Measurements from ENCODE around the gene ARHGAP32. TPM values are rescaled to one million over a fixed set of nuclear protein-coding genes. Genes with fewer than 3 reads are reported as not detected.

The ARHGAP32 gene
- total RNA-seq, 4 donors from 2014 or later: 9.8 to 18.8 (median 16.2) TPM

DNA sequence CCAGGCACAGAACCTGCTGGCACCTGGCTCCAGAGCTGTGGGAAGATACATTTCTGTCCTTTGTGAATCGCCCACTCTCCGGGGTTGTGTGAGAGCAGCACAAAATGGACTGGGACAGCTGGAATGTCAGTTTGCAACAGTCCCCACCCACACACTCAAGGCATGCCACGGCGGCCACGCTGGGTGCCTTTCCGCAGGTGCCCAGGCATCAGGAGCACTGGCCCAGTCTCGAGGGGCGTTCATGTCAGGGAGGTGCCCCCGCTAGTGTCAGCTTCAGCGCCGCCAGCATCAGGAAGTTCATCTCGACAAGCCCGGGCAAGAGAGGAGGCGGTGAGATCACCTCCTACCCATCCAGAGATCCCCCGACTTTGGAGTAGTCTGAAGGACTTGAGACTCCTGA, 251.5 kb downstream of the ARHGAP32 start:
- WGBS, 2 donors (ENCODE audit: low coverage in 1 of 2): 89% methylated on average over 7 of the region's 15 CpGs; no CpG with 5 or more reads in 1 of the 2 donors
- TF ChIP-seq POLR2AphosphoS5 (IDR thresholded peaks at IDR 0.05): no peak
- TF ChIP-seq CTCF (IDR thresholded peaks at IDR 0.05): no peak
- Histone ChIP-seq H3K9me3 (no peaks in the 10 kb centered on the region), H3K27me3 (peaks cover 19% of the 10 kb centered on the region), H3K4me3 (no peak overlapping the region), H3K27ac (no peak overlapping the region), H3K36me3 (no peaks in the 10 kb centered on the region), H3K4me1 (no peaks in the 10 kb centered on the region)
- no peak for ATAC-seq

DNA sequence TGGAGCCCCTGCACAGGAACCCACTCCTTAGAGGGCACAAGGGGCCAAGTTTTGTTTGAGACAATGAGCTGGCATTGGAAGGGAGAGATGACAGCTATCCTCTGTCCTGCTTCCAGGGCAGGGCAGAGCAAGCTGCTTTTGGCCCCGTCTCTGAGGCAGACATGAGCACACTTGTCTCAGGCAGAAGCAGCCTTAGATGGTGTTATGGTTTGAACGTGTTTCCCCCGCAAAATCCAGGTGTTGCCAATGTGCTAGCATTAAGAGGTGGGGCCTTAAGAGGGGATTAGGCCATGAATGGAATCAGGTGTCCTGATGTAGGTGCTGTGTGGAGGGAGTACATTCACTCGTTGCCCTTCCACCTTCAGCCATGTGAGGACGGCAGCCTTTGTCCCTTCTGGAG, 252.0 kb downstream of the ARHGAP32 start:
- Histone ChIP-seq H3K36me3 (no peaks in the 10 kb centered on the region), H3K27me3 (peaks cover 19% of the 10 kb centered on the region), H3K4me3 (no peak overlapping the region), H3K4me1 (no peaks in the 10 kb centered on the region), H3K9me3 (no peaks in the 10 kb centered on the region), H3K27ac (no peak overlapping the region)
- WGBS, 2 donors (ENCODE audit: low coverage in 1 of 2): no CpG with 5 or more reads among the region's 5 CpGs
- TF ChIP-seq EP300 (IDR thresholded peaks at IDR 0.05) (no peak), POLR2AphosphoS5 (IDR thresholded peaks at IDR 0.05) (no peak), POLR2A (IDR thresholded peaks at IDR 0.05) (no peak), CTCF (IDR thresholded peaks at IDR 0.05) (no peak)
- ATAC-seq: no peak

DNA sequence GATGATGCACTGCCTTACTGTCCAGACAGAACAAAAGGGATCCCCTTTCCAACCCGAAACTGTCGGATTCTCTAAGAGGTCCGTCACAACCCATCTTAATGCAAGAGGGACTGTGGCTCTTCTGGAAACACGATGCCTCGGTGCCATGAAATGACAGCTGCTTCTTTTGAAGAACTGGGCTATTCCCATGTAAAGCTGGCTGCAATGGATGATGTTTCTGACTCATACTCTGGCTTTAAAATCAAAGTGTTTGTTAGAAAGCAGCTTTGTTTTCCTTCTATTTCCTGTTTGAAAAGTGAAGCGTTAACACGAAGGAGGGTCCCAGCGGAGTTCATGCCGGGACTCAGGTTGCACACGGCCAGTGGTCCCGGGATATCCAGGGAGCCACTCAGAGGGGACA, 252.5 kb downstream of the ARHGAP32 start:
- Histone ChIP-seq H3K36me3 (no peaks in the 10 kb centered on the region), H3K4me1 (no peaks in the 10 kb centered on the region), H3K27me3 (peaks cover 19% of the 10 kb centered on the region), H3K4me3 (no peak overlapping the region), H3K9me3 (no peaks in the 10 kb centered on the region), H3K27ac (no peak overlapping the region)
- ATAC-seq: no peak
- 14 to 87% methylated on average over 3 to 8 of the region's 11 CpGs for WGBS, 2 donors (ENCODE audit: low coverage in 1 of 2)
- TF ChIP-seq EP300 (IDR thresholded peaks at IDR 0.05) (no peak), POLR2A (IDR thresholded peaks at IDR 0.05) (no peak), POLR2AphosphoS5 (IDR thresholded peaks at IDR 0.05) (no peak), CTCF (IDR thresholded peaks at IDR 0.05) (no peak)

DNA sequence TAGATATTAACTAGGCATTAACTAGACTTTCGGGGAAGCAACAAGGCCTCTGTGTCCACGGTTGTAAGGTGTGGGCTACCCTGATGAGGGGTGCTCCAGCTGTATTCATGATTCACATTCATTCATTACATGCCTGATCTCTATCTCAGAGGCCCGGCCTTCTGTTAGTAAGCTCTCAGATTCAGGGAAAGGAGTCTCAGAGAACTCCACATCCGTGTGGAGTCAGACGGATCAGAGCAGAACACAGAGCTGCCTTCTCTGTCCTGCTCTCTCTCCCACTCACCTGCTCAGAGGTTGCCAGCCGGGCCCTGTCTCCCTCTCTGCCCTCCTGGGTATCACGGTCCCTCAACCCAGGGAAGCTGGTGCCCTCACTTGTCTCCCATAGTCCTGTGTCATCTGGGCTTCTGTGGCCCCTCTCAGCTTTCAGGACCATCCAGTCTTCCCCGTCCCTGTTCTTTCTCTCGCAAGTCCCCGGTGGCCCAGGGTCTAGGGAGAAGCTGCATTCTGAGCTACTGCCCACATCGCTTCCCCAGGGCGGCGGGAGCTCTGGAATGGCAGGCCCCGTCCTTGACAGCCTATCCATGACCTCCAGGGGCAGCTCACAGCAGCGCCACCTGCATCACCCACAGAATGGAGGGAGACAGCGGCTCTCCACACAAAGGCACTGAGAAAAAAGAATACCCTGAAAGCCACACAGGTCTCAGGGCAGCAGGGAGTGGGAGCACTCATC, 253.8 kb downstream of the ARHGAP32 start:
- H3K4me1 ChIP-seq: no peaks in the 10 kb centered on the region
- no peak for TF ChIP-seq POLR2A (IDR thresholded peaks at IDR 0.05)
- TF ChIP-seq POLR2AphosphoS5 (IDR thresholded peaks at IDR 0.05): no peak
- no peak for TF ChIP-seq CTCF (IDR thresholded peaks at IDR 0.05)
- no peak for TF ChIP-seq EP300 (IDR thresholded peaks at IDR 0.05)
- WGBS, 2 donors (ENCODE audit: low coverage in 1 of 2): 79 to 100% methylated on average over 5 to 7 of the region's 16 CpGs
- H3K9me3 ChIP-seq: no peaks in the 10 kb centered on the region
- H3K27ac ChIP-seq: no peak overlapping the region
- H3K4me3 ChIP-seq: no peak overlapping the region
- peaks cover 19% of the 10 kb centered on the region for H3K27me3 ChIP-seq
- no peak for ATAC-seq
- no peaks in the 10 kb centered on the region for H3K36me3 ChIP-seq

DNA sequence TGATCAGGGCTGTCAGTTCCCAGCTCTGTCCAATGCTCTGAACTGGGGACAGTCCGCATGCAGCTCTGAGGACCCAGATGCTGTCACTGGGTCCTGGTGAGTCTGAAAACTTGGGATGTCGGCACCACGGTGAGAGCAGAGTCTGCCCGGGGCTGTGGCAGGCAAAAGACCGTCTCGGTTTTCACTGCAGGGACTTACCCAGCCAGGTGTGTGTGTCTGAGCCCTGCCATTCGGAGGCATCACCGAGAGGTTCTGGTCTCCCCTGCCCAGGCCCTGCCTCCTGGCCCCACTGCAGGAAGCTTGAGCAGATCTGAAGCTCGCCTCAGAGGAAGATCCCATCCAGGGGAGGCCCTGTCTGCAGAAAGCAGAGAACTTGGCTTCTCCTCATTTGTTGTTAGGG, 254.6 kb downstream of the ARHGAP32 start:
- TF ChIP-seq POLR2AphosphoS5 (IDR thresholded peaks at IDR 0.05): no peak
- no peak for TF ChIP-seq POLR2A (IDR thresholded peaks at IDR 0.05)
- no peak for TF ChIP-seq EP300 (IDR thresholded peaks at IDR 0.05)
- no peak for TF ChIP-seq CTCF (IDR thresholded peaks at IDR 0.05)
- Histone ChIP-seq H3K9me3 (no peaks in the 10 kb centered on the region), H3K27me3 (peaks cover 19% of the 10 kb centered on the region), H3K27ac (no peak overlapping the region), H3K4me1 (no peaks in the 10 kb centered on the region), H3K36me3 (no peaks in the 10 kb centered on the region), H3K4me3 (no peak overlapping the region)
- 87% methylated on average over 4 of the region's 9 CpGs; no CpG with 5 or more reads in 1 of the 2 donors for WGBS, 2 donors (ENCODE audit: low coverage in 1 of 2)
- ATAC-seq: no peak
